Common myeloid progenitor, CD34-positive (primary cell): ENCODE results near the gene ADAMTS1.

Source experiments
- CTCF ChIA-PET: fragments of 350-600 bp; sonication (Branson Sonifier 250); formaldehyde crosslinking; loops from one replicate; lab custom pipeline; 2021; ENCODE audit warnings: antibody characterized with exemption; lab: Charles Lee
- POLR2A ChIA-PET: fragments of 350-600 bp; sonication (Branson Sonifier 250); formaldehyde crosslinking; loops from one replicate; lab custom pipeline; 2021; ENCODE audit warnings: antibody characterized with exemption; lab: Charles Lee
- DNase-seq, 3 donors: peaks; one replicate each; pipeline versions ENCODE4 v3.0.0 to v3.0.0-alpha.2; 2013
- H3K27ac ChIP-seq, 2 experiments: 1 replicate in 1 of 2; 2 replicates in 1 of 2; pipeline ENCODE4 v1.7.0; 2013; ENCODE audit warnings: inconsistent platforms in 2 of 2, low read length in 2 of 2, mild to moderate bottlenecking in 2 of 2, low read depth in 1 of 2, moderate library complexity in 1 of 2; ENCODE audit not compliant: severe bottlenecking in 2 of 2, insufficient read depth in 1 of 2, poor library complexity in 1 of 2
- H3K27me3 ChIP-seq, 5 experiments: replicated peaks in 2 of 5; 1 replicate in 3 of 5; 2 replicates in 2 of 5; pipeline versions ENCODE4 v1.6.1 to v1.7.0; 2013; ENCODE audit warnings: low read length in 4 of 5, mild to moderate bottlenecking in 2 of 5, moderate library complexity in 2 of 5, inconsistent platforms in 1 of 5; ENCODE audit not compliant: insufficient read depth in 5 of 5, control insufficient read depth in 4 of 5
- H3K36me3 ChIP-seq, 4 experiments: 1 replicate in 2 of 4; 2 replicates in 2 of 4; pipeline versions ENCODE4 v1.6.1 to v1.7.0; 2013; ENCODE audit warnings: low read length in 3 of 4, control low read depth in 1 of 4, mild to moderate bottlenecking in 1 of 4; ENCODE audit not compliant: control insufficient read depth in 4 of 4, insufficient read depth in 4 of 4
- H3K4me1 ChIP-seq, 4 experiments: 1 replicate in 3 of 4; 2 replicates in 1 of 4; pipeline versions ENCODE4 v1.6.1 to v1.7.1; 2013; ENCODE audit warnings: low read length in 3 of 4, mild to moderate bottlenecking in 3 of 4, control low read depth in 1 of 4, inconsistent platforms in 1 of 4, moderate library complexity in 1 of 4; ENCODE audit not compliant: control insufficient read depth in 4 of 4, insufficient read depth in 4 of 4; ENCODE audit errors: control extremely low read depth in 1 of 4
- H3K4me3 ChIP-seq, 7 experiments: 1 replicate in 4 of 7; 2 replicates in 3 of 7; pipeline versions ENCODE4 v1.5.1 to v1.7.0; 2013; ENCODE audit warnings: mild to moderate bottlenecking in 7 of 7, low read length in 6 of 7, moderate library complexity in 6 of 7, inconsistent platforms in 2 of 7, low read depth in 2 of 7, control low read depth in 1 of 7; ENCODE audit not compliant: insufficient read depth in 4 of 7, control insufficient read depth in 1 of 7; ENCODE audit errors: extremely low read depth in 1 of 7
- H3K9me3 ChIP-seq, 5 experiments: 1 replicate in 4 of 5; 2 replicates in 1 of 5; pipeline versions ENCODE4 v1.6.1 to v1.7.1; 2013; ENCODE audit warnings: low read length in 4 of 5, mild to moderate bottlenecking in 2 of 5, inconsistent platforms in 1 of 5, low read depth in 1 of 5, moderate library complexity in 1 of 5; ENCODE audit not compliant: control insufficient read depth in 4 of 5, insufficient read depth in 2 of 5; ENCODE audit errors: control extremely low read depth in 1 of 5
- WGBS: methylation state at CpG from one replicate; pipeline ENCODE4 v1.1.5; 2013; ENCODE audit not compliant: insufficient coverage; 5-methylcytosine and 5-hydroxymethylcytosine counted together

Gene ADAMTS1

GRCh38 chr21:26809745-26810144 lies 35.5 kb downstream of the ADAMTS1 start:
- no peaks in the 10 kb centered on the region for H3K4me1 ChIP-seq
- H3K9me3 ChIP-seq, result no peaks in the 10 kb centered on the region
- no peaks in the 10 kb centered on the region for H3K36me3 ChIP-seq
- ChIA-PET CTCF (no interaction called here), POLR2A (no interaction called here)
- H3K27me3 ChIP-seq, result no peaks in the 10 kb centered on the region
- H3K27ac ChIP-seq, result no peak overlapping the region
- WGBS, result no CpG with 5 or more reads among the region's 4 CpGs
- no peak for DNase-seq
- no peak overlapping the region for H3K4me3 ChIP-seq

GRCh38 chr21:26806801-26807295 lies 38.4 kb downstream of the ADAMTS1 start:
- H3K27me3 ChIP-seq, result no peaks in the 10 kb centered on the region
- CTCF ChIA-PET, result interaction anchor here (0.9 to 1.3 kb wide), 2 partner anchors 9 to 13 kb away, joined by 3 to 7 read pairs; no protein-coding TSS in a partner anchor
- no peaks in the 10 kb centered on the region for H3K36me3 ChIP-seq
- no peak overlapping the region for H3K4me3 ChIP-seq
- no peaks in the 10 kb centered on the region for H3K9me3 ChIP-seq
- H3K4me1 ChIP-seq, result no peaks in the 10 kb centered on the region
- no peak for DNase-seq
- 100% methylated on average over 3 of the region's 5 CpGs for WGBS
- H3K27ac ChIP-seq, result no peak overlapping the region
- POLR2A ChIA-PET, result no interaction called here

DNA sequence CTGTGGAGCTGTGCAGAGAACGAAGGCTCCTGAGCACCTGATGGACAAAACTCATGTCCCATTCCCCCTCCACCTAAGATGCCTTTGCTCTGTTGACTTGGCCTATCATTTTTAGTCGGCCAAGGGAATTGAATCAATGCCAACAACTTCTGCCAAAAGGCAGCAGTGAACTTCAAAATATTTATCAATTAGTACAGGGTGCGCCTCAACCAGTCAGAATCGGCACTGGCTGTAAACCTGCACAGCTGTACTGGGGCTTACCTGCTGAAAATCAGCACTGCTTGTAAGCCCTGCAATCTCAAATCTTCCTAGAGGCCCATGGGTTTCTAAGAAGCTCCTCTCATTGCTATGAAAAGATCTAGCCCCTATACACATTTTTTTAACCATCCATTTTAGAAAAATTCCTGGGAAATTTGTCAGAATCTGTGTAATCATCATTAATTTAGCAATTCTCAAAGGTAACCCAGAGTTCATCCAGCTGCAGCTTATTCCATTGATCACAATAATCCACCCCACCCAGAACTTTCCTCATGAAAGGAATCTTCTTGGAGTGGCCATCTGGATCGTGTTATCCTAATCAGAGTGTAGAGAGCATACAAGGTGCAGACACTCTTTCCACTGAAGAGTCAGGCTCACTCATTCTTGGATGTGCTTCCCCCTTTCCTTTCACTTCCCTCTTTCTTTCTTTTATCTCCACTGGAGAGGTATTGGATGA lies 40.2 kb downstream of the ADAMTS1 start:
- 95% methylated on average over 4 of the region's 5 CpGs for WGBS
- H3K36me3 ChIP-seq, result no peaks in the 10 kb centered on the region
- POLR2A ChIA-PET, result no interaction called here

DNA sequence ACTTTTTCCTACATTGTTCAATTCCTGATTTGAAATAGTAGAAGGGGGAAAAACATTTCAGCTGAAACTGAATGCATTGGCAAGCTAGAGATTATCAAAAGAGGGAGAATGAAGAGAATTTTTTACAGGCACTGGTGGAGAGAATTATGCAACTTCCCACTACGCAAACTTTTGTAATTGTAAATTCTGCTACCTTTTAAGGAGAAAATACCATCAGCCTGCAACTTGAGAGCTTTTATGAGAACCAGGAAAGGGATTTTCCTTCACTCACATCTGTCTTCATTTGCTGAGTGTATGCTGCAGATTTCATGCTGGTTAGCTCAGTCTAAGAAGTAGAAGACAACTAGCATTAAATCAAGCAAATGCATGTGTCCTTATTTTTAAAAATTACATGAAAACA lies 43.7 kb downstream of the ADAMTS1 start:
- Histone ChIP-seq H3K4me1 (no peaks in the 10 kb centered on the region), H3K9me3 (no peaks in the 10 kb centered on the region), H3K27me3 (no peaks in the 10 kb centered on the region), H3K4me3 (no peak overlapping the region), H3K27ac (no peak overlapping the region), H3K36me3 (no peaks in the 10 kb centered on the region)
- no peak for DNase-seq
- ChIA-PET CTCF (no interaction called here), POLR2A (no interaction called here)
- 83% methylated on average over 1 of the region's 1 CpG for WGBS

More for the DNA sequence above, 40.2 kb downstream of the ADAMTS1 start:
- no peak for DNase-seq
- Histone ChIP-seq H3K4me3 (no peak overlapping the region), H3K9me3 (no peaks in the 10 kb centered on the region), H3K27me3 (no peaks in the 10 kb centered on the region), H3K4me1 (no peaks in the 10 kb centered on the region), H3K27ac (no peak overlapping the region)
- CTCF ChIA-PET, result no interaction called here

DNA sequence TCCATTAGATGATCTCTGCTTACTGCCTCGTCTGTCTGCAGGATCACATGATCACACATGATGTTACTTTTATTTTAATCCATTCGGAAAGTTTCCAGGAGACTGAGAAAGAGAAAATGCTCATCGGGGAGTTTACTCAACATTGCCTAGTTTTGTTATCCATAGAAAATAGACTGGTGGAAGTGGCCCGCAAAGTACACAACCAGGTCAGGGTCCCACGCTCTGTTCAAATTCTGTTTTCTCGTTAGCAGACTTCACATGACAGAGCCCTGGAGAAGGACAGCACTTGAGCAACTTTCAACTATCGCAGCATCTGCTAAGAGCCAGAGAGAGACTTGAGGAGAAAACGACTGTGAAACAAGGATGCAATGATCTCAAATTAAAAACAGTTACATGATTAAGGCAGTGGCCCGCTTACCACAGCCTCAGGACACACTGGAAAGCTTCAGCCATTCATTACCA lies 44.2 kb downstream of the ADAMTS1 start:
- DNase-seq, result no peak
- 94% methylated on average over 9 of the region's 9 CpGs for WGBS
- H3K9me3 ChIP-seq, result no peaks in the 10 kb centered on the region
- no peaks in the 10 kb centered on the region for H3K27me3 ChIP-seq
- ChIA-PET CTCF (no interaction called here), POLR2A (no interaction called here)
- H3K4me1 ChIP-seq, result no peaks in the 10 kb centered on the region
- no peaks in the 10 kb centered on the region for H3K36me3 ChIP-seq
- no peak overlapping the region for H3K4me3 ChIP-seq
- H3K27ac ChIP-seq, result no peak overlapping the region

DNA sequence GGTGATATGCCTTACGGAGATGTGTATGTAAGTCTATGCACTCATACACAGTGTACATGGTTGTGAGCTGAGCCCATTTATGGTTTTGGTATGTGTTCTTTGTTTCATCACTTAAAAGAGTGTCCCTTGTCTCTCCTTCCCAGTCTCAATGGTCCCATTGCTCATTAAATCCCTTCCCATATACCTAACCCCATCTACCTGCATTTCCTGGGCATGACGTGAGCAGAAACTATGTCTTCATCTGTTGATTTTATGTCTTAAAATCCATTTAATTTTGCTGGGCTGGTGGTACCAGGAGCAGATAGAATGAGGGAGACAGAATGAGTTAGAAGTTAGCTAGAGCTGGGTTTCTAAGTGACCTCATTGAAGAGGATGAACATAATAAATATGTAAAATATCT lies 44.8 kb downstream of the ADAMTS1 start:
- ChIA-PET CTCF (no interaction called here), POLR2A (no interaction called here)
- Histone ChIP-seq H3K27me3 (no peaks in the 10 kb centered on the region), H3K4me1 (no peaks in the 10 kb centered on the region), H3K36me3 (no peaks in the 10 kb centered on the region), H3K9me3 (no peaks in the 10 kb centered on the region), H3K27ac (no peak overlapping the region), H3K4me3 (no peak overlapping the region)
- no peak for DNase-seq
- WGBS, result no CpG with 5 or more reads among the region's 2 CpGs

DNA sequence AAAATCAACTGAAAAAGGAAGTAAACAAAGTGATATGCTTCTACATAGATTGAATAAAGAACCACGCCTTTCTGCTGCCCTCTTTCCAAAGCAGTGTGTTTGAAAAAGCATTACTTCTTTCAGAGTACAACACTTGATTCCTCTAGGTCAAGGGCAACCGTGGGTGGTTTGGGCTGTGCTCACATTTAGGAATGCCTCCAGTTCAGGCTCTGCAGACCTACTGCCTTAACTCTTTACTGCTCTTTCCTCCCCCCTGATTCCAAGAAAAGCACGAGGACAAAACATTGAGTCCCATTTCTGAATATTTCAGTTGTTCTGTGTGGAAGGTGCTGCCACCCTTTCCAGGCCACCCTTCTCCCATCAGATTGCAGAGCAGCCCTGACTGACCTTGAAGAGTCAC lies 45.2 kb downstream of the ADAMTS1 start:
- H3K4me1 ChIP-seq, result no peaks in the 10 kb centered on the region
- ChIA-PET POLR2A (no interaction called here), CTCF (no interaction called here)
- no peaks in the 10 kb centered on the region for H3K36me3 ChIP-seq
- no peak overlapping the region for H3K4me3 ChIP-seq
- WGBS, result 100% methylated on average over 1 of the region's 3 CpGs
- H3K27me3 ChIP-seq, result no peaks in the 10 kb centered on the region
- no peak overlapping the region for H3K27ac ChIP-seq
- H3K9me3 ChIP-seq, result no peaks in the 10 kb centered on the region
- no peak for DNase-seq
